Activated CD8-positive, alpha-beta memory T cell treated with anti-CD3 and anti-CD28 coated beads, Interleukin-2, amount 50 U/mL, for 48 hours (primary cell): ENCODE results near the gene UBE2D3.

Source experiments
- DNase-seq: peaks from one replicate; pipeline ENCODE4 v3.0.0-alpha.2; 2020

The UBE2D3 gene

DNA sequence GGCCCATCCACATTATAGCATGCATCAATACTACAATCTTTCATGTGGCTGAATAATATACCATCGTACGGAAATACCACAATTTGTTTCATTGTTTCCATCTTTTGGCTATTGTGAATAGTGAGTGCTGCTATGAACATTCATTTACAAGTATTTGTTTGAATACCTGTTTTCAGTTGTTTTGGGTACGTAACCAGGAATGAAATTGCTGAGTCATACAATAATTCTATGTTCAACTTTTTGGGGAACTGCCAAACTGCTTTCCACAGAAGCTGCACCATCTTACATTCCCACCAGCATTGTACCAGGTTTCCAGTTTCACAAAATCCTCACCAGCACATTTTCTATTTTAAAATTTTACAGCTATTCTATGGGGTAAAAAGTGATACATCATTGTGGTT is 38.0 kb downstream of the UBE2D3 start:
- DNase-seq, result no peak

DNA sequence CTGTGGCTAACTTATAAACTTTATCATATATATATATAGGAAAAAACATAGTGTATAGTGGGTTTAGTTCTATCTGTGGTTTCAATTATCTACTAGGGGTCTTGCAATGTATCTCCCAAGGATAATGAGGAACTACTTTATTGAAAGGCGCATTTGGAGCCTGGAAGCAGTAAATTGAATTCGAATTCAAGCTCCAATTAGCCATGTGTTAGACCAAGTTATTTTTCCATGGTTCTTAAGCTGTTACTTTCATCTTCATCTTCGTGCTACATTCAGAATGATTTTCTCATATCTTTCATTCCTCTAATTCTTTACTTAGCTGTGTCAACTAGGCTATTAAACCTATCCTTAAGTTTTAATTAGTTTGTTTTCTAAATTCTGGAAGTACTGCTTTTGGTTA is 39.4 kb downstream of the UBE2D3 start:
- no peak for DNase-seq

DNA sequence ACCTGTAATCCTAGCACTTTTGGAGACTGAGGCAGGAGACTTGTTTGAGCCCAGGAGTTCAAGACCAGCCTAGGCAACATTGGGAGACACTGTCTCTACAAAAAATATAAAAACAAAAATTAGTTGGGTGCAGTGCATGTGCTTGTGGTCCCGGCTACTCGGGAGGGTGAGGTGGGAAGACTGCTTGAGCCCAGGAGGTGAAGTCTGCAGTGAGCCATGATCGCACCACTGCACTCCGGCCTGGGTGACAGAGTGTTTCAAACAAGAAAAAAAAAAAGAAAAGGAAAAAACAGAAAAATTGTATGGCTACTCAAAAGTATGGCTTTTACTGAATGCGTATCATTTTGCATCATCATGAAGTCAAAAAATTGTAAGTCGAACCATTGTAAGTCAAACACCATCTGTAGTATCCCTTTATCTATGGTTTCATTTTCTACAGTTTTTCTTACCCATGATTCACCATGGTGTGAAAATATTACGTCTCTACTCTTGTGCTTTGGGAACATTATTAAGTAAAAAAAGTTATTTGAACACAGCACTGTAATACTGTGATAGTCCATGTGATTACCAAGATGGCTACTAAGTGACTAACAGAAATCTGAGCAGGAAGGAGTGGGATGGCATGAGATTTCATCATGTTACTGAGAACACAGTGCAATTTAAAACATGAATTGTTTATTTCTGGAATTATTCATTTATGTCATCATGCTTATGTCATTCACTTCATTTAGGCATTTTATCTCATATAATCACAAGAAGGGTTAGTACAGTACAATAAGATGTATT is 40.1 kb downstream of the UBE2D3 start:
- DNase-seq, result no peak

DNA sequence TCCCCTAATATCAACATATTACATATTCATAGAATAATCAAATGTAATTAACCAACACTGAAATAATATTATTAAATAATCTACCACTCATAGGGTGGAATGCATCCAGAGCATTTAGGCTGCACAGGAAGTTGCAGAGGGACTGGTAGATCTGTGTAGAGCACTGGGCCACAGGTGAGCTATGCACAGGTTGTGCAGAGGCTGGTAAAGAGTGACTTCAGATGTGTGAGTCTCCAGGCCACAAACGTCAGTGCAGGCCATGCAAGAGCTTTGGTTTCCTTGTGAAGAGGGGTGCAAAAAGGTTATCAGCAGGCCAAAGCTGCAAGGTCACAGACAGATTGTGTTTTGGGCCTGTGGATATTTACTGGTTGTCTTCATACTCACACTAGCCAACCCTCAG is 41.1 kb downstream of the UBE2D3 start:
- no peak for DNase-seq

DNA sequence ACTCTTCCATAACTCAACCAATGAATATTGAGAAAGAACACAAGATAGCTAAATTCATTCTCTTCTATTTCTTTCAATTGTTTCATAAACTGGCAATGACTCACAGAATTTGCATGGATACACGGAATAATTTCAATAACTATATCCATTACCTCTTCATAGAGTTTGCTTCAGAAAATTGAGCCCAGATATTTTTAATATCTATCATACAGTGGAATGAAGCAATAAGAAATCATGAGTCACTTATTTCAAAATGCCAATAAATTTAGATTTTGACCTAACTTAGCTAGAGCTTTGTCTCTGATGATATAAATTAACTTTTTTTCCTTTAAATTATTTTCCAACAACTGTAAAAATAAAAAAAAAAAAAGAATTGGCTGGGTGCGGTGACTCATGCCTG is 44.3 kb downstream of the UBE2D3 start:
- no peak for DNase-seq

DNA sequence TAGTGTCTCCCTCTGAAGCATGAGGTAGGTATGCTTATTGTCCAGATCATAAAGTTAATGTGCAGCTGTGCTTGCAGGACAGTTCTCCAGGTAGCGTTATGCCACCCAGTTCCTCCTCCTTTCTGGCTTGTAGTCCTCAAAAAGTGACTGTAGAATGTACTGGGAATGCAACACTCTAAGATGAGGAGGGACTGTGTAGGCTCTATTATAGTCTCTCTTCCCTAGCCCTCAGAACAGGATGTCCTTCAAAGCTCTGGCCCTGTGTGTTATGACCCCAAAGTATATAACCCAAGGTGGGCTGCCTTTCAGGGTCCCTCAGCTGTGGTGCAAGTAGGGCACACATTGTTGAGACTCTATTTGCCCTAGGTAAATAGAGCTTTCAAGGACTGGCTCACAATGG is 45.8 kb downstream of the UBE2D3 start:
- DNase-seq, result no peak

DNA sequence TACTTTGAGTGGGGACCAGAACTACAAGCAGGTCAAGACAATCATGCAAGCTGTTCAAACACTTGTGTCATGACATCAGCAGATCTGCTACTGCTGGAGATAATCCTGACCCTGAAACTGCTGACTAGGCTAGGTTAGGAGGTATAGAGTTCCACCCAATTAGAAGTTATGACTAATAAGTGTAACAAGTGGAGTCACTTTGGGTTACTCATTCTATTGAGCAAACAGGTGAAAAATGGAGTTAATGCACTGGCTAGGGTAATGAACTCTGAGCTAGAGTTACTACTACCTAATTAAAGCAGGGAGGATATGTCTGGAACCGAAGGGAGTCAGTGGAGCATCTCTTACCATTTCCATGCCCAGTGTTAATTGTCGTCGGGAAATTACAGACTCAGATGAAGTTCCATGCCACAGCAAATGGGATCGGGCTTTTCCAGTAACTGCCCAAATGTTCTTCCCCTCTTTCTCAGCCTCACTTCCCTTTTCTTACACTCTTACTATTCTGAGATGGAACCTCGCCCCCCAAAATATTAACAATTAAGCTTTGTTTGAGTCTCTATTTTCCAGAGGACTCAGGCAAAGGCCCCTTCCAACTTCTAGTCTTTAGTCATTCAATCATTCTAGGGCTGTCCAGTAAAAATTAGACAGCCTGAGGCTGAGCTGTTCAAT is 46.7 kb downstream of the UBE2D3 start:
- DNase-seq, result no peak

DNA sequence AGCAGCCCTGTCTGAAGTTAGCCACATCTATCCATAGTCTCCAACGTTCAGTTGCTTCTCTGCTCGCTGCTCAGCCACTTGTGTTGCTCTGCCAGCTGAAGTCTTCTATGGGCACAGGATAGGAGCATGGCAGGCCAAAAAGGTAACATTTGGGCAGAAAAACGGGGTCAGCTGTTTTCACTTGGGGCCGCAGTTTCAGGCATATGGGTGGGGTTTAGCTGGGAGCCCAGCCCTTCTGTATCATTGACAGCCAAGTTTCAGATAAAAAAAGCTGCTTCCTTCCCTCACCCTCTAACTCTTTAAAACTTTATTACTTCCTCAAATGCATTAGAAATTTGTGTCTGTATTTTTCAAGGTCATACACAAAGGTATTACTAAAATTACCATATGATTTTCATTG is 48.1 kb downstream of the UBE2D3 start:
- DNase-seq, result no peak

DNA sequence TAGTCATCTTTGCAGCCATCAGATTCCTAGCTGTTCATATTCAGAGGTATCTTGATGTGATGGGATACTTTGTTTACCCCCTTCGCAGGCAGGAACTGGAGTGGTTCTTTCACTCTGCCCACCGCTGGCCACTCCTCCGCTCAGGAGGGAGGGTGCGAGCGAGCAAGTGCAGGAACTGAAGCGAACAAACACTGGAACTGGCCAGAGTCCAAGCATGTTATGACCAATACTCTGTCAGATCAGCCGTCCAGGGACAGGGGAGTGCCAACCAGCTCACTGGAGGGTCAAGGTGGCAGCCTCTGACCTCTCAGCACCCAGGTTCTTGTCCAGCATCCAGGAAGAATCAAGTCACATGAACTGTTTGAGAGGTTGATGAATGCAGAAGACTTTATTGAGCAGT is 48.6 kb downstream of the UBE2D3 start:
- no peak for DNase-seq

DNA sequence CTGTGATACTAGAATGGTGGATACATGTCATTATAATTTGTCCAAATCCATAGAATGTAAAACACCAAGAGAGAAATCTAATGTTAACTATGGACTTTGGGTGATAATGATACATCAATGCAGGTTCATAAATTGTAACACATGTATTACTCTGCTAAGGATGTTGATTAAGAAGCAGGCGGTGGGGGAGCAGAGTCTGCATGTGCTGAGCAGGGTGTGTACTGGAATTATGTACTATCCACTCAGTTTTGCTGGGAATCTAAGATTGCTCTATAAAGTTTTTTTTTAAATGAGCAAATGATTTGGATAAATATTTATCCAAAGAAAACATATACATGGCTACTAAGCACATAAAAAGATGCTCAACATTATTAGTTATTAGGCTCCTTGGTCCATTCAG is 51.5 kb downstream of the UBE2D3 start:
- no peak for DNase-seq

DNA sequence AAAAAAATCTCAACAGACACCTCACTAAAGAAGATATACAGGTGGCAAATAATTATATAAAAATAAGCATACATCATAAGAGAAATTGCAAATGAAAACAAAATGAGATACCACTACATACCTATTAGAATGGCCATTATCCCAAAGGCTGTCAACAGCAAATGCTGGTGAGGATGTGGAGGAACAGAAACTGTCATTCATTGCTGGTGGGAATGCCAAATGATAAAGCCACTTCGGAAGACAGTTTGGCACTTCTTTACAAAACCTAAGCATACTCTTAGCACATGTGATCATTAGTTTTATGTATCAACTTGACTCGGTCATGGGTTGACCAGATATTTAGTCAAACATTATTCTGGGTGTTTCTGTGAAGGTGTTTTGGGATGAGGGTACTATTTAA is 53.1 kb downstream of the UBE2D3 start:
- no peak for DNase-seq

DNA sequence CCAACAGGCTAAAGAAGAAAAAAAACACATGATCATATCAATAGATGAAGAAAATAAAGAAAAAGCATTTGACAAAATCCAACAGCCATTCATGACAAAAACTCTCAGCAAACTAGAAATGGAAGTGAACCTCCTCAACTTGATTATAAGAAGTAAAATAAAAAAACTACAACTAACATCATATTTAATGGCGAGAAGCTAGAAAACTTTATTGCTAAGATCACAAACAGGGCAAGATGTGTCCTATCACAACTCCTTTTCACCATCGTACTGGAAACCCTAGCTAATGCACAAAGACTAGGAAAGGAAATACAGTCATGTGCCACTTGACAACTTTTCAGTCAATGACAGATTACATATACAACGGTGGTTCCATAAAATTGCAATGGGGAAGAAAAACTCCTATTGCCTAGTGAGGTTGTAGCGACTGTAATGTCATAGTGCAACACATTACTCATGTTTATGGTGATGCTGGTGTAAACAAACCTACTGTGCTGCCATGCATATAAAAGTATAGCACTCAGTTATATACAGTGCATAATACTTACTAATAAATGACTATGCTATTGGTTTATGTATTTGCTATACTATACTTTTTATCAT is 54.5 kb downstream of the UBE2D3 start:
- DNase-seq, result no peak

DNA sequence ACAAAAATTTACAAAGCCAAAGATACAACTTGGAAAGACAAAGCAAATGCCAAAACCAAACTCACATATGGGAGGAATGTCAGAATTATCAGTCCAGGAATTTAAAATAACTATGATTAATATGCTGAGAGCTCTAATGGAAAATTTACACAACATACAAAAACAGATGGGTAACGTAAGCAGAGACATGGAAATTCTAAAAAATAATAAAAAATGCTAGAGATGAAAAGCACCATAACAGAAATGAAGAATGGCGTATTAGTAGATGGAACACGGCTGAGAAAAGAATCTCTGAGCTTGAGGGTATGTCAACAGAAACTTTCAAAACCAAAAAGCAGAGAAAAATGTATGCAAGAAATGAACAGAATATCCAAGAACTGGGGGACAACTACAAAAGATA is 62.5 kb downstream of the UBE2D3 start:
- no peak for DNase-seq

DNA sequence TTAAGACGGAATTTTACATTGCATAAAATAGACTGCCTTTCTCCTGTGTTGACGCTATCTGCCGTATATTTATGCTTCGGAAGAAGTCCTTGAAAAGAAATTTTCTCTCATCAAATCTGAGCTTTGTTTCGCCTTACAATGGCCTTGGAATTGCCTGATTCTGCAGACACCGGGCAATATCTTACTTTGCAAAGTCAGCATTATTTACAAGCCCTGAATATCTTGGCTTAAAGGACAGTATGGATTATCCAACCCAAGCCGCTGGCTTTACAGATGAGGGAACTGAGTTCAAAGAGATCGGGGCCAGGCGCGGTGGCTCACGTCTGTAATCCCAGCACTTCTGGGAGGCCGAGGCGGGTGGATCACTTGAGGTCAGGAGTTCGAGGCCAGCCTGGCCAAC is 65.4 kb downstream of the UBE2D3 start:
- no peak for DNase-seq

DNA sequence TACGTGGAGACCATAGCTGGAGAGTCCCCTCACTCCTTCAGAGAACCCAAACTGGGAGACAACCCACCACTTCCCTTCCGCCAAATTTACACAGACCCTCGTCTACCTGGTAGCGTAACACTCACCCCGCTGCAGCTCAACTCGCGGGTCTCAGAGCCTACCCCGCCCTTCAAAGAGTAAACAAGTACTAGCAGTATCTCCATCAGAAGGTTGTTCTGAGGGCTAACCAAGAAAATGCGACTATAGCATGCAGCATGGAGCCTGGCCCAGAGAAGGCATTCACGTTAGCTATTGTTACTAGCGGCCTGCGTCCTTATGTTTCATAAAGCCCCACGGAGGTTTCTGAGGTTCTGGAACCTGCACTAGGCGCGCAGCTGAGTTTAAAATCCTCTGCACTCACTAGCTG is 66.1 kb downstream of the UBE2D3 start:
- no peak for DNase-seq

DNA sequence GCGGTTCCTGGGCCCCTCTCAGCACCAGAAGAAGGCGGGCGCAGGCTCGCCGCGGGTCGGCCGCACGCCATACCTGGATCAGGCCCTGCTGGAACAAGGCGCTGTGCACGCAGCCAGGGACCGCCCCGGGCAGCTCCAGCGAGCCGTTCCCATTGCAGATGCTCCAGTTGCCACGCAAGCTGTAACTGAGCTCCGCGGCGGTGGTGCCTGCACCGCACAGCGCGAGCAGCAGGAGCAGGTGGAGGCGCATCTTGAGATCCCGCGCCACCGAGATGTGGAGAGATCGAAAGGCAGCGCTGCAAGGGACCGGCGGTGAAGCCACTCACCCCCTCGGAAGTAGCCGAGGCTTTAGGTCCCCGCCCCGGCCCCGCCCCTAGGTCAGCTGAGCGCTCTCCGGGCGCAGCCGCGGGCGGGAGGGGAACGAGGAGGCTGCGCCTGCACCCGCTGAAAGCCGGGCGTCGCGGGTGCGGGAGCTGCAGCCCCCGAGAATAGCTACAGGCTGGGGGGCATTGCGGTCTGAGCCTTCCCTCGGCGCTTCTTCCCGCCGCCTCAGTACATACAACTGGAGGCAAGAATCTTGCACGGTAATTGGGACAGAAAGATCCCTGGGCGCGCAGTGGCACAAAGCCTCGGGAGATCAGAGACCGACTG is 66.6 kb downstream of the UBE2D3 start, which contains the start of gene MANBA:
MANBA (minus strand) TSS at position 324 of the 651 bp plus-strand sequence; CDS start at position 250, 74 bp downstream.
- peak; percentile 89 for DNase-seq

DNA sequence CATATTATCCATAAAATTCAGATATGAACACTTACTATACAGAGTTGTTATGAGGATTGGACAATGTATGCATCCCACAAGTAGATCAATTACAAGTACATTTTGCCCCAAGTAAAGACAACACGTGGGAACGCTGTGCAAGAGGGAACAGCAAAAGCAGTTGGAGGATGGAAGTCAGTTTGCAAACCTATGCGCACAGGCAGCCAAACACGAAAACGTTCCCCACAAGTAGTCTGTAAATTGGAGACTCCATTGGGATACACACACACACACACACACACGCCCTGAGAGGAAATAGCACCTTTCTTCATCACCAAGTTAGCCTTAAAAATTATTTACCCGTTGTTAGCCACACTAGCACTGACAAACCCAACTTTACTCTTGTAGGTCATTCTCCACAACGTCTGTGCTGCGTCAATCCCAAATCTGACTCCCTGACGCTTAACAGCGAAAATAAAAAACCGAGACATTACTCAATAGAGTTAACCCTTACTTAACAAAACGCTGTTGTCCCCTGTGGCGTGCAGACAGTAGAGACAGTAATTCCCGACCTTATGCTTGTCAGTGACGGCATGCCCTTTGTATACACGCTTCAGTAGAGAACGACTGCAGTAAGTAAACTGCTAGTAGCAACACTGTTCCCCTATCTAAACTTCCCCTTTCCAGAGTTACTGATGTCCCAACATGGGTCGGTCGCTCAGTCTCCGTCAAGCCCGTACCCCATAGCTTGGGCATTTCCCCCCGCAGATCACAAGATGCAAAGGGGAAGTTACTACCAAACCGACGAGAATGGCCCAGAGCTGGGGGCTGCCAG is 67.3 kb downstream of the UBE2D3 start:
- DNase-seq, result no peak

DNA sequence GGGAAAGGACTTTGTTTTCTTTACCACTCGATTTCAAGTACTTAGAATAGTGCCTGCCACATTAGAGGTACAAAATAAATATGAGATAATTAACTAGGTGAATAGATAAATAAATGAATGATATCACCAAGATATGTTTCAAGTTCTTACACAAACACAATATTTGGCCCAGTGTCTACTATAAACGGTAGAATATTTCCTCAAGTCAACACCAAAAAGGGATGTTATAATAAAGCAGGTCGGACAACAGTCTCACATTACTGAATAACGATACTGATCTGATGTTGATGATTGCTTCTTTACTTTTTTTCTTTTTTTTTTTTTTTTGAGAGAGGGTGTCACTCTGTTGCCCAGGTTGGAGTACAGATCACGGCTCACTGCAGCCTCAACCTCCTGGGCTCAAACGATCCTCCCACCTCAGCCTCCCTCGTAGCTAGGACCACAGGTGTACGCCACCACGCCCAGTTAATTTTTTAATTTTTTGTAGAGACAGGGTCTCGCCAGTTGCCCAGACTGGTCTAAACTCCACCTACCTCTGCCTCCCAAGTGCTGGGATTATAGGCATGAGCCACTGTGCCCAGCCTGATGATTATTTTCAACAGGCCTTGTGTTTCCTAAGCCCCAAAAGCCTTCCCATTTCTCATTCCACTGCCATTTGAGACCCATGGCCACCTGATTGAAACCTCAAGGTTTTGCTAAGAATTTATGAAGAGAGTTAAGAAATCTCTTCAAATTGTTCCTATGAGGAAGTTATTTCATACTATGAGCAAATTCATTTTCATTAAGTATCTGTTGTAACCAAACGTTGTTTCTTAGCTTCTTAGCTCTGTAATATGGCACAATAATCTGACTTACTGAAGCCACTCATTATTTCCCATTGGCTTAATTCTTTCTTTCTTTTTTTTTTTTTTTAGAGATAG is 68.8 kb downstream of the UBE2D3 start:
- no peak for DNase-seq

DNA sequence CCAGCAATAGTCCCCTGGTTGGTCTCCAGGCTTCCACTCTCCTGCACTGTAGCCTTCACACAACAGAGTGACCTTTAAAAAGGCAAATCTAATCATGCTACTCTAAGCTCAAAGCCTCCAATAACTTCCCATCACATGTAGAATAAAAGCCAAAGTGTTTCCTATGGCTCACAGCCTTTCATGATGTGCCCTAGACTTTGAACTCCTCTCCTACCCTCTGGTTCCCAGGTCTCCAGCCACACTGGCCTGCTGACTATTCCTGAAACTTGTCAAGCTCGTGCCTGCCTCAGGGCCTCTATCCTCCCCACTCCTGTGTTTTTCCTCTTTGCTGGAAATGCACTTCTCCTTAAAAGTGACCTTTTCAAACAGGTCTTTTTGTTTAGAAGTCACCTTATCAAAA is 69.7 kb downstream of the UBE2D3 start:
- DNase-seq, result no peak

DNA sequence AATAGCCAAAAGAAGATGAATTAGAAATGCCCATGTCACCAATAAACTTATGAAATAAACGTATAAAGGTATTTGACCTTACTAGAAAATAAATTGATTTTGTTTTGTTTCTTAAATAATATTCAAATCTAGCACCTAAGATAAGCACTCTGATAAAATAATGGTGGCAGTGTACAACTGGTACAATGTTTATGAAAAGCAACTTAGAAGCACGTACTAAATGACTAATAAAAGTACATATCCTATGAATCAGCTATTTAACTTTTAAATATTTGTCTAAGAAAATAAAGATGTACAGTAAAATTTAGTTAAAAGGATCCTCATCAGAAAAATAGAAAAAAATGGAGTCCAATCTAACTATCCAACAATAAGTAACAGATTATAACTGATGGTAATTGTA is 73.3 kb downstream of the UBE2D3 start:
- no peak for DNase-seq

DNA sequence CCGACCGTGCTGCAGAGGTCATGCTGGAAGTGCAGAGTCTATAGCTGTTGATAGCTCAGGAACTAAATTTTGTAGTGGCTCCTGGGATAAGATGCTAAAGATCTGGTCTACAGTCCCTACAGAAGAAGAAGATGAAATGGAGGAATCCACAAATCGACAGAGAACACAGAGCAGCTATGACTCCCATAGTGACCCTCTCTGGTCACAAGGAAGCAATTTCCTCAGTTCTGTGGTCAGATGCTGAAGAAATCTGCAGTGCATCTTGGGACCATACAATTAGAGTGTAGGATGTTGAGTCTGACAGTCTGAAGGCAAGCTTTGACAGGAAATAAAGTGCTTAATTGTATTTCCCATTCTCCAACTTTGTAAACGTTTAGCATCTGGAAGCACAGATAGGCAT is 75.4 kb downstream of the UBE2D3 start:
- DNase-seq, result no peak
